DOHH2 (cell line): ENCODE results near the gene RSRP1.

Experiments used
- CTCF ChIP-seq: fragments of 200-600 bp; sonication (generic); IDR thresholded peaks from one replicate; pipeline ENCODE4 v1.5.1; 2014; ENCODE audit warnings: antibody characterized with exemption, mild to moderate bottlenecking, low read depth, low read length; ENCODE audit not compliant: poor library complexity, severe bottlenecking
- EZH2phosphoT487 ChIP-seq: fragments of 200-600 bp; sonication (generic); IDR thresholded peaks from 2 replicates; pipeline ENCODE4 v1.6.1; 2017; ENCODE audit warnings: borderline replicate concordance, mild to moderate bottlenecking, antibody characterized with exemption, low read length, moderate library complexity, mixed read lengths

GRCh38 chr1:25212725-25213124, 34.5 kb downstream of the RSRP1 start:
- TF ChIP-seq CTCF: no peak
- no peak for TF ChIP-seq EZH2phosphoT487
